ENCODE data around the gene KRTAP19-8. TPM values are rescaled to one million over a fixed set of nuclear protein-coding genes. Genes with fewer than 3 reads are reported as not detected.

Gene KRTAP19-8
- polyA plus RNA-seq, 1 donor (not counting 4 experiments of a cell fraction or from before 2014, with no cell fraction given) = not detected

GRCh38 chr21:31018232-31018631 is 20.0 kb downstream of the KRTAP19-8 start:
- Histone ChIP-seq H2AFZ (ENCODE audit: control insufficient read depth, low read length) (no peak overlapping the region), H3K4me2 (ENCODE audit: control insufficient read depth, extremely low read depth, insufficient read depth, low read depth, low read length) (no peak overlapping the region), H3K27me3 (ENCODE audit: control insufficient read depth, extremely low read depth, insufficient read depth, low read length) (peaks cover 7% of the 10 kb centered on the region), H3K9ac (ENCODE audit: control insufficient read depth, extremely low read depth, insufficient read depth, low read length) (no peak overlapping the region), H3K4me3 (ENCODE audit: control insufficient read depth in 2 of 3, extremely low read depth in 1 of 3, insufficient read depth in 2 of 3, low read depth in 1 of 3, low read length in 3 of 3) (no peak overlapping the region), H4K20me1 (ENCODE audit: control insufficient read depth, extremely low read depth, insufficient read depth, low read length) (no peaks in the 10 kb centered on the region), H3K36me3 (ENCODE audit: control insufficient read depth in 2 of 2, extremely low read depth in 1 of 2, insufficient read depth in 2 of 2, low read length in 2 of 2) (no peaks in the 10 kb centered on the region), H3K4me1 (ENCODE audit: control insufficient read depth, extremely low read depth, insufficient read depth, low read length) (no peaks in the 10 kb centered on the region), H3K27ac (ENCODE audit: control insufficient read depth, insufficient read depth, low read length) (no peak overlapping the region), H3K9me3 (ENCODE audit: control insufficient read depth, low read depth, low read length) (no peaks in the 10 kb centered on the region), H3K9me1 (ENCODE audit: control insufficient read depth, extremely low read depth, insufficient read depth, low read length) (no peaks in the 10 kb centered on the region), H3K79me2 (ENCODE audit: control insufficient read depth, insufficient read depth, low read length) (no peaks in the 10 kb centered on the region)
- FAIRE-seq (no peak), DNase-seq (ENCODE audit: low read depth, low spot score) (no peak)
- TF ChIP-seq CTCF (optimal IDR thresholded peaks at IDR 0.05 in 1 of 3, IDR thresholded peaks at IDR 0.05 in 1 of 3, conservative IDR thresholded peaks at IDR 0.05 in 1 of 3; ENCODE audit: extremely low read depth in 1 of 3, insufficient read depth in 2 of 3, low read length in 3 of 3) (no peak), EZH2 (IDR thresholded peaks at IDR 0.05; ENCODE audit: low read length) (no peak)
- dilution Hi-C loops (cut with MboI; ENCODE audit: extremely low pct_ligation_motif_present, low sequenced_read_pairs) = no loop called here

GRCh38 chr21:31014891-31015290 is 23.4 kb downstream of the KRTAP19-8 start:
- no peak for DNase-seq (ENCODE audit: low read depth, low spot score)
- TF ChIP-seq EZH2 (IDR thresholded peaks at IDR 0.05; ENCODE audit: low read length) (no peak), CTCF (optimal IDR thresholded peaks at IDR 0.05 in 1 of 3, IDR thresholded peaks at IDR 0.05 in 1 of 3, conservative IDR thresholded peaks at IDR 0.05 in 1 of 3; ENCODE audit: extremely low read depth in 1 of 3, insufficient read depth in 2 of 3, low read length in 3 of 3) (no peak)
- no peak overlapping the region for H3K4me3 ChIP-seq (ENCODE audit: control insufficient read depth in 2 of 3, extremely low read depth in 1 of 3, insufficient read depth in 2 of 3, low read depth in 1 of 3, low read length in 3 of 3)
- H2AFZ ChIP-seq (ENCODE audit: control insufficient read depth, low read length) = no peak overlapping the region
- no peaks in the 10 kb centered on the region for H3K27me3 ChIP-seq (ENCODE audit: control insufficient read depth, extremely low read depth, insufficient read depth, low read length)
- no peak for FAIRE-seq
- no peaks in the 10 kb centered on the region for H3K79me2 ChIP-seq (ENCODE audit: control insufficient read depth, insufficient read depth, low read length)
- H3K9me3 ChIP-seq (ENCODE audit: control insufficient read depth, low read depth, low read length) = no peaks in the 10 kb centered on the region
- no peaks in the 10 kb centered on the region for H3K36me3 ChIP-seq (ENCODE audit: control insufficient read depth in 2 of 2, extremely low read depth in 1 of 2, insufficient read depth in 2 of 2, low read length in 2 of 2)
- peaks cover 4% of the 10 kb centered on the region for H3K4me1 ChIP-seq (ENCODE audit: control insufficient read depth, extremely low read depth, insufficient read depth, low read length)
- dilution Hi-C loops (cut with MboI; ENCODE audit: extremely low pct_ligation_motif_present, low sequenced_read_pairs) = no loop called here
- no peak overlapping the region for H3K27ac ChIP-seq (ENCODE audit: control insufficient read depth, insufficient read depth, low read length)
- H4K20me1 ChIP-seq (ENCODE audit: control insufficient read depth, extremely low read depth, insufficient read depth, low read length) = no peaks in the 10 kb centered on the region
- no peak overlapping the region for H3K4me2 ChIP-seq (ENCODE audit: control insufficient read depth, extremely low read depth, insufficient read depth, low read depth, low read length)
- H3K9ac ChIP-seq (ENCODE audit: control insufficient read depth, extremely low read depth, insufficient read depth, low read length) = no peak overlapping the region
- no peaks in the 10 kb centered on the region for H3K9me1 ChIP-seq (ENCODE audit: control insufficient read depth, extremely low read depth, insufficient read depth, low read length)
